ENCODE results near the gene CACNA1A.

GRCh38 chr19:13244920-13245319, 261.4 kb downstream of the CACNA1A start:
- TF ChIP-seq CTCF (IDR thresholded peaks at IDR 0.05): no peak
- TF ChIP-seq POLR2A (IDR thresholded peaks at IDR 0.05): no peak

Measured in body of pancreas (tissue), 4 donors.